OCI-LY7 (cell line): ENCODE data around the gene ZNF846. TPM values are rescaled to one million over a fixed set of nuclear protein-coding genes. Genes with fewer than 3 reads are reported as not detected.

Experiments used
- BruUV-seq: library from RNA; stranded (reverse); fragments of 400-500 nt; replicated peaks from 2 replicates; lab custom pipeline; 2021; lab: Mats Ljungman, UMichigan
- CTCF ChIA-PET: fragments of 300-600 bp; sonication (Branson Sonifier 250); formaldehyde crosslinking; loops from one replicate; lab custom pipeline; 2022; ENCODE audit warnings: antibody characterized with exemption; ENCODE audit not compliant: unreplicated experiment; lab: Charles Lee
- POLR2A ChIA-PET: fragments of 300-600 bp; sonication (Branson Sonifier 250); formaldehyde crosslinking; loops from one replicate; lab custom pipeline; 2022; ENCODE audit warnings: antibody characterized with exemption; lab: Charles Lee
- DNase-seq: peaks from one replicate; pipeline ENCODE4 v3.0.0-alpha.2; 2015; ENCODE audit warnings: low spot score
- H2AFZ ChIP-seq: fragments of 200-600 bp; sonication (generic), shearing (Covaris generic); 2 replicates; pipeline ENCODE4 v1.6.1; 2014; ENCODE audit warnings: mild to moderate bottlenecking, antibody characterized with exemption, low read length, moderate library complexity
- H3K27ac ChIP-seq: fragments of 200-600 bp; sonication (generic); 2 replicates; pipeline ENCODE4 v1.5.1; 2014; ENCODE audit warnings: mixed run types, low read depth, mild to moderate bottlenecking, moderate library complexity, low read length, inconsistent platforms; ENCODE audit not compliant: poor library complexity, severe bottlenecking
- H3K36me3 ChIP-seq: fragments of 200-600 bp; sonication (generic); 2 replicates; pipeline ENCODE4 v1.6.1; 2014; ENCODE audit warnings: mild to moderate bottlenecking, antibody characterized with exemption, low read length, moderate library complexity, mixed read lengths; ENCODE audit not compliant: insufficient read depth
- H3K4me1 ChIP-seq: fragments of 200-600 bp; sonication (generic); 2 replicates; pipeline ENCODE4 v1.5.1; 2014; ENCODE audit warnings: mild to moderate bottlenecking, low read length; ENCODE audit not compliant: insufficient read depth, poor library complexity, severe bottlenecking
- H3K4me2 ChIP-seq: fragments of 200-600 bp; sonication (generic); 2 replicates; pipeline ENCODE4 v1.6.1; 2014; ENCODE audit warnings: mild to moderate bottlenecking, low read length
- H3K4me3 ChIP-seq: fragments of 200-600 bp; sonication (generic); 2 replicates; pipeline ENCODE4 v1.5.1; 2014; ENCODE audit warnings: mild to moderate bottlenecking, low read depth, low read length; ENCODE audit not compliant: poor library complexity, severe bottlenecking
- H3K79me2 ChIP-seq: fragments of 200-600 bp; sonication (generic); 2 replicates; pipeline ENCODE4 v1.6.1; 2016; ENCODE audit warnings: low read depth, mild to moderate bottlenecking, low read length, moderate library complexity, mixed read lengths; ENCODE audit not compliant: insufficient read depth
- H3K9me2 ChIP-seq: fragments of 200-600 bp; sonication (generic); 2 replicates; pipeline ENCODE4 v1.6.1; 2016; ENCODE audit warnings: mild to moderate bottlenecking, low read length, mixed read lengths; ENCODE audit not compliant: insufficient read depth
- H3K9me3 ChIP-seq: fragments of 200-600 bp; sonication (generic); 2 replicates; pipeline ENCODE4 v1.6.1; 2014; ENCODE audit warnings: mild to moderate bottlenecking, mixed run types, low read length, mixed read lengths
- H4K20me1 ChIP-seq: fragments of 200-600 bp; sonication (generic); 2 replicates; pipeline ENCODE4 v1.6.1; 2014; ENCODE audit warnings: mild to moderate bottlenecking, antibody characterized with exemption, low read length, moderate library complexity, mixed read lengths; ENCODE audit not compliant: insufficient read depth
- CTCF ChIP-seq: fragments of 200-600 bp; sonication (generic); conservative IDR thresholded peaks from 2 replicates; pipeline ENCODE4 v1.5.1; 2014; ENCODE audit warnings: mild to moderate bottlenecking, antibody characterized with exemption, low read length, moderate library complexity, mixed read lengths
- EZH2phosphoT487 ChIP-seq: fragments of 200-600 bp; sonication (generic); IDR thresholded peaks from 2 replicates; pipeline ENCODE4 v1.6.1; 2018; ENCODE audit warnings: low read depth, borderline replicate concordance, mild to moderate bottlenecking, mixed run types, antibody characterized with exemption, low read length, moderate library complexity, mixed read lengths
- intact Hi-C: fragments of 100-400 bp; cut with micrococcal nuclease; formaldehyde crosslinking; loops from one replicate; pipeline ENCODE4 v1.10.0; 2022; ENCODE audit not compliant: unreplicated experiment
- total RNA-seq, 2 experiments: library from RNA; depleted of rRNA in 1 of 2; stranded (reverse); fragments of >200 nt in 1 of 2; shearing (Covaris generic) in 1 of 2; gene quantifications; 2 replicates each; pipeline ENCODE4 v1.2.3, GENCODE V29; 2014 to 2022

The ZNF846 gene
- total RNA-seq, 2 experiments from 2014 or later = 10.6 to 10.9 TPM

- no TSS peak for BruUV-seq
- Histone ChIP-seq H2AFZ (no peak overlapping the region), H3K27ac (no peak overlapping the region), H3K4me2 (no peak overlapping the region), H4K20me1 (no peaks in the 10 kb centered on the region), H3K79me2 (no peaks in the 10 kb centered on the region), H3K4me1 (no peaks in the 10 kb centered on the region), H3K9me2 (no peaks in the 10 kb centered on the region), H3K4me3 (no peak overlapping the region), H3K36me3 (peaks cover 3% of the 10 kb centered on the region), H3K9me3 (peaks cover 1% of the 10 kb centered on the region; the same call in 1 of the 2 replicates)
- ChIA-PET CTCF (no interaction called here), POLR2A (no interaction called here)
- TF ChIP-seq EZH2phosphoT487 (no peak), CTCF (no peak)
- intact Hi-C loops = no loop called here
- no peak for DNase-seq
Measured at GRCh38 chr19:9752701-9753443, 15.7 kb downstream of the ZNF846 start.

GRCh38 chr19:9751446-9751845 lies 17.1 kb downstream of the ZNF846 start:
- Histone ChIP-seq H3K9me3 (no peaks in the 10 kb centered on the region), H4K20me1 (no peaks in the 10 kb centered on the region), H3K79me2 (no peaks in the 10 kb centered on the region), H3K27ac (no peak overlapping the region), H2AFZ (no peak overlapping the region), H3K4me1 (no peaks in the 10 kb centered on the region), H3K9me2 (no peaks in the 10 kb centered on the region), H3K4me3 (no peak overlapping the region), H3K36me3 (no peaks in the 10 kb centered on the region), H3K4me2 (no peak overlapping the region)
- intact Hi-C loops = no loop called here
- no peak for TF ChIP-seq EZH2phosphoT487
- no peak for TF ChIP-seq CTCF
- ChIA-PET CTCF (no interaction called here), POLR2A (no interaction called here)
- DNase-seq = no peak
- no TSS peak for BruUV-seq

GRCh38 chr19:9741476-9742171 lies 26.9 kb downstream of the ZNF846 start:
- Histone ChIP-seq H3K4me3 (no peak overlapping the region), H3K9me2 (no peaks in the 10 kb centered on the region), H3K9me3 (no peaks in the 10 kb centered on the region), H3K79me2 (no peaks in the 10 kb centered on the region), H3K4me2 (no peak overlapping the region), H3K4me1 (no peaks in the 10 kb centered on the region), H4K20me1 (no peaks in the 10 kb centered on the region), H2AFZ (no peak overlapping the region), H3K27ac (no peak overlapping the region), H3K36me3 (no peaks in the 10 kb centered on the region)
- ChIA-PET CTCF (no interaction called here), POLR2A (no interaction called here)
- no peak for TF ChIP-seq EZH2phosphoT487
- TF ChIP-seq CTCF = no peak
- BruUV-seq = no TSS peak
- DNase-seq = no peak
- intact Hi-C loops = no loop called here
